ENCODE measurements around the gene BPIFB6.

BPIFB6 gene

DNA sequence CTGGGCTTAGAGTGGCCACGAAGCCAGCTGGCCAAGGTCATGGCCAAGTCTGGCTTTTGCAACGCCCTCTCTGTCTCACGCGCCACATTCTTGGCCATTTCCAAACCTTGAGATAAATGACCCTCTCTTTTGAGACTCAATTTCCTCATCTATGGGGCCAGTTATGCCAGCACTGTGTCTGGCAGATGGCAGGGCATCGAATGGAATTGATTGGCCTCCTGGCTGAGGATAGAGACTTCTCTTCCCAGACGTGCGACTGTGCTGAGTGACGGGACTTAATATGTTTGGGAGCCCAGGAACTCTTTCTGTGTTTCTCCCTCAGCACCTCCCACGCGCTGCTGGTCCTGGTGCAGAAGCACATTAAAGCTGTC lies 16.3 kb upstream of the BPIFB6 start:
- DNase-seq (ENCODE audit: extremely low spot score, insufficient read length, low read depth) (no peak), FAIRE-seq (no peak)

DNA sequence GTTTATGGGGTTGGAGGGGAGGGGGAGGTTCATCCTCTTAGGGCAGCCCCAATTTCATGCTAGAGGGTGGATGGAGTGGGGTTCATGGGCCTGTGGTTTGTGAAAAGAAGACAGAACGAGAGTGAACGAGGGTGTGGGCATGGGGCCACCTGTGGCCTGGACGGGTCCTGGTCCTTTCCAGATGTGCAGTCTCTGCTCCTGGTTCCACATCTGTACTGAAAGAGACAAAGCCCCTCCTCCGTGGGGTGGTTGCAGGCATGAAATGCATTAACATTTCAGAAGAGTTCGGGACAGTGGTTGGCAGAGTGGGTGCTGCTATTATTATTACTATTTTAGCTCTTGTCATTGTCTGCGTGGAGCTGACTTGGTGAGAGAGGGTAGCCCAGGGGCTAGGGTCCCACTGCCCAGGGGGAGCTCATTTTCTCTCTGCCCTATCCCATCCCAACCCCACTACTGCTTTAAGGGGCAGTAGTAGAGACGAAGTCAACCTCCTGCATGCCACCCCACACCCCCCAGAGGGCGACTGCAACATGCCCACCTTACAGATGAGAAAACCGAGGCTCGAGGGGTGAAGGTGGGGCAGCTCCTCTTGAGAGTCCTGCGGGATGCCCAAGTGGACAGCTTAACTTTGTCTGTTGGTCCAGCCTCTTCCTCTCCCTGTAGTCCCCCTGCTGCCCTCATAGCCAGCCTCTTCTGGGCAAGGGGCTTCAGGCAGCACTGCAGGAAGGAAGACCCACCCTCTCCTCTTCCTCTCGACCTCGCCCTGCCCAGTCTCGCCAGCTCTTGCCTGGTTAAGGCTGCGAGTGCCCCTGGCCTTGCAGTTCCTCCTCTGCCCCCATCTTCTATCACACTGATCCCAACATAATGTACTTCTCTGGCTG lies 15.5 kb upstream of the BPIFB6 start:
- DNase-seq (ENCODE audit: extremely low spot score, insufficient read length, low read depth): no peak
- FAIRE-seq: no peak

DNA sequence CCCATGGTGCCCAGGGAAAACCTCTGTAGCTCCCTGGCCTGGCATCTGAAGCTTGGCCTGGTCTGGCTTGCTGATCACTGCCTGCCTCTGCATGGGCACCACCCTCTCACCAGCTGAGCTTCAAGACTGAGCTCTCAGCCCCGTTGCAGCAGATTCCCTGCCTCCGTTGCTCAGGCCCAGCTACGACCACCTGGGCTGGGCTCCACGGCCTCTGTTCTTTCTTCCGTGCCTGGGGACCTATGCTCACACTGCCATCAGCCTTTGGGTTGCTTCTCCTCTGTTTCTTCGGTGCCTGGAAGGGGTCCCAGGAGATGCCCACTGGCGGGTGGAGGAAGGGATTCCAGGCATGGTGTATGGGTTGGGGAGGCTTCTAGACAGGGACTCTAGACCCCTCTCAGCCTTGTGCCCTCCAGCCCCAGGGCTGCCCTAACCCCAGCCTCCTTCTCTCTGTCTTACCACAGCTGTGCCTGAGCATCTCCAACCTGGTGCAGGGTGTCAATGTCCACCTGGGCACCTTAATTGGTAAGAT lies 14.8 kb upstream of the BPIFB6 start:
- DNase-seq (ENCODE audit: extremely low spot score, insufficient read length, low read depth) (no peak), FAIRE-seq (no peak)

DNA sequence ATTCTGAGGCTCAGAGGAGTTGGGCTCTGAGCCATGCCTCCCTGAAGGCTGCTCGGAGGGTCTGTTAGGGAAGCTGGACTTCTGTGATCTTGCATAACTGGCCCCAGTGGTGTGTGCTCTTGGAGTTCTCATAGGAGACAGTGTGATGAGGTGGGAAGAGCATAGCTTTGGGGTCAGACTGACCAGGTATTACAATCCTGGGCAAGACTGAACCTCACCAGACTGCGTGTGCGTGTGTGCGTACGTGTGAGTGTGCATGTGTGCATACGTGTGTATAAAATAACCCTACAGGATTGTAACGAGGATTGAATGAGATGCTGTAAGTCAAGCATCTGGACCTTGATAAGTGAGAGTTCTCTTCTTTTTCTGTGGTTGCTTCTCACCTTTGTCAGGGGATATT lies 13.9 kb upstream of the BPIFB6 start:
- DNase-seq (ENCODE audit: extremely low spot score, insufficient read length, low read depth): no peak
- no peak for FAIRE-seq

DNA sequence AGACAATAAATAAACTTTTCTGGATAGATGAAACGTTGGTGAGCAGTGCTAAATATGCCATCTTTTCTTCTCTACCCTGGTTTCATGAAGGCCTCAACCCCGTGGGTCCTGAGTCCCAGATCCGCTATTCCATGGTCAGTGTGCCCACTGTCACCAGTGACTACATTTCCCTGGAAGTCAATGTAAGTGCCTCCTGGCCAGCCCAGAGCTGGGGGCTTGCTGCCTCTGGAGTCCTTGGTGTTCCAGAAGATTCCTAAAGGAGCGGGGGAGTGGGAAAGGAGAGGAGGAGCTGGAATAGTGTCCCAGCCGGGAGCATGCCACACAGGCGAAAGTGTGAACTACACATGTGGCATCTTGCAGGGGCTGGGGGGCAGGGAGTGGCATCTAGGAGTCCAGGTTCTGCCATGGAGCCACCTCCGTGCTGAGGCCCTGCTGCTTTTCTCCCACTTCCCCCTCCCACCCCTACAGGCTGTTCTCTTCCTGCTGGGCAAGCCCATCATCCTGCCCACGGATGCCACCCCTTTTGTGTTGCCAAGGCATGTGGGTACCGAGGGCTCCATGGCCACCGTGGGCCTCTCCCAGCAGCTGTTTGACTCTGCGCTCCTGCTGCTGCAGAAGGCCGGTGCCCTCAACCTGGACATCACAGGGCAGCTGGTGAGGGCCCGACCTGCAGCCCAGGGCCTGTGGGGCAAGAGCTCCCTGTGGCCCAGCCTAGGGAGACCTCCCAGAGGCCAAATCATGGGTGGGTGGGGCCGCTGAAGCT lies 13.1 kb upstream of the BPIFB6 start:
- no peak for FAIRE-seq
- DNase-seq (ENCODE audit: extremely low spot score, insufficient read length, low read depth): no peak

DNA sequence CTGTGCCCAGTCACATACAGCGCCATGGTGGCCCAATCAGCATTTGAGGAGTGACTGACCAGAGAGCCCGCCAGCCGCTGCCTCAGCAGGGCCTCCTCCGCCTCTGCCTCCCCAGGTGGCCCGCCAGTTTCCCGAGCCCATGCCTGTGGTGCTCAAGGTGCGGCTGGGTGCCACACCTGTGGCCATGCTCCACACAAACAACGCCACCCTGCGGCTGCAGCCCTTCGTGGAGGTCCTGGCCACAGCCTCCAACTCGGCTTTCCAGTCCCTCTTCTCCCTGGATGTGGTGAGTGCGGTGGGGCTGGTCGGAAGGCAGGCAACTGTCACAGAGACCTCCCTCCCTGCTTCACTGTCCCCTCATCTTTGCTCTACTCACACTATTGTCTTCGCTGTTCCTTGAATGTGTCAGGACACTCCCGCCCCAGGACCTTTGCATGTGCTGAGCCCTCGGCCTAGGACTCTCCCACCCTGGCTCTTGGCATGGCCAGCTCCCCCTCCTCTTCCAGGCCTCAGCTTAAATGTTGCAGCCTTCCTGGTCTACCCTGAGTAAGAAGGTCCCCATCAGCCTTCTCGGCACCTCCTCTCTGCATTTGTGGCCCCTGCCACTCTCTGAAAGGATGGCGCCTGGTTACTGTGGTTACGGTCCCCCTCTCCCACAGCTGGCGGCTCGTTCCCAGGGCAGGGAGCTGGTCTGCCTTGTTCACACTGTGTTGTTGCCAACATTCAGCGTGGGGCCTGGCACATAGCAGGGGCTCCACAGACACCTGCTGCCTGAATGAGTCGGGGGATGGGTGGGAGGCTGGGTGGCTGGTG lies 11.8 kb upstream of the BPIFB6 start:
- DNase-seq (ENCODE audit: extremely low spot score, insufficient read length, low read depth) (no peak), FAIRE-seq (no peak)

DNA sequence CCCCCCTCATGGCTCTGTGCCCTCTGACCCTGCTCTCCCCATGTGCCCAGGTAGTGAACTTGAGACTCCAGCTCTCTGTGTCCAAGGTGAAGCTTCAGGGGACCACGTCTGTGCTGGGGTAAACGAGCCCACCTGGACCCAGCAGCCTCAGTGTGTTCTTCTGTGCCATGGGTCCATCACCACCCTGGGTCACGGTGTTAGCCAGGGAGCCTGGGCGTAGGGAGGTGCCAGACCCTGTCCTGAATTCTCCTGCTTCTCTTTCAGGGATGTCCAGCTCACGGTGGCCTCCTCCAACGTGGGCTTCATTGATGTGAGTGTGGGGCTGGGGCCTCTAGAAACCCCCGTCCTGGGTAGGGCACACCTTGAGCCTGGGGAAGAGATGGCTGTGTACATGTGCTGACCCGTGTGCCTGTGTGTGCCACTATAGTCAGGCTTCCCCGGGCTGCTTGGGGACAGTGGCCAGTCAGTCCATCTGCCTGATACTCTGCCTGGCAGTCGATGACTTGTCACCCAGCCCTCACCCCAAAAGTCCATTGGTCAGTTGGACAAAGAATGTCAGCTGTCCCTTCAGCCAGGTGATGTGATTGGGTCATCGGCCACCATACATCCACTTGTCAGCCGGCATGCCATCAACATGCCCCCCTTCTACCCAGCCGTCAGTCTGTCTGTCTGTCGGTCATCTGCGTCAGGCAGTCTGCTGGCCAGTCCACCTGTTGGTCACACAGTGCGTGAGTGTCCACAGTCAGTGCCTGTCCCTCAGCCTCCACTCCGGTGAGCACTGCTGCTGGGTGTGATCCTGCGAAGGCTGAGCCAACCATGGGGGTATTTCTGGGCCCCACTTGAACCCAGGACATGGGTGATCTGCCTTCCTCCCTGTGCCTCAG lies 10.9 kb upstream of the BPIFB6 start:
- DNase-seq (ENCODE audit: extremely low spot score, insufficient read length, low read depth): no peak
- no peak for FAIRE-seq

DNA sequence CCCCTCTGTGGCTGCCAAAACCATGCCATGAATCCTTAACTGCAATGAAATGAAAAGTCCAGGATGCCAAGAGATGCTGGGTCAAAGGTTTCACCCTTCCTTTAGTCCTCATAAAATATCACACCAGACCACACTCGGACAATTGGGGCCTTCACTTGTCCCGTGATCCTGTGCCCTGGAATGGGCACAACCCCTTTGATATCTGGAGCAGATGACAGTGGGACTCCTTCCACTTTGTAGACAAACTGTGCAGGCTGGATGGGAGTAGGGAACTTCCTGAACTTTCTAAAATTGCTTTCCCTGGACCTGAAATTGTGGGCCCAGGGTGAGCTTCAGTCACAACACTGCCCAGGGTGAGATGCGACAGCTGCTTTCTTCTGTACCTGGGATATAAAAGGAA lies 9.6 kb upstream of the BPIFB6 start:
- no peak for DNase-seq (ENCODE audit: extremely low spot score, insufficient read length, low read depth)
- FAIRE-seq: no peak

DNA sequence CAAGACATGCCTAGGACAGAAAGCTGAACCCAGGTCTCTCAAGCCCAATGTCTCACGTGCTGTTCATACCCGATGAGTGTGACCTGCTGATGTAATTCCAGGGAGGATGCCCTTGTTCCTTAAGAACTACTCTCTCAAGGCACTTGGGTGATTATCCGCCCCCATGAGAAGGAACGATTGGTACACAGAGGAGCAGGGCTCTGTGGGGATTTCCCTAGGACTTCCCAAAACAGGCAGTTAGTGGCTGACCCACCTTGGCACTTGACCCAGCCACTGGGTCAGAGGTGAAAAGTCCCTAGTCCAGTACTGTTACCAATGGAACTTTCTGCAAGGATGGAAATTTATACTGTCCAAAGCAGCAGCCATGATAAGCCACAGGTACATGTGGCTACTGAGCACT lies 9.2 kb upstream of the BPIFB6 start:
- FAIRE-seq (no peak), DNase-seq (ENCODE audit: extremely low spot score, insufficient read length, low read depth) (no peak)

DNA sequence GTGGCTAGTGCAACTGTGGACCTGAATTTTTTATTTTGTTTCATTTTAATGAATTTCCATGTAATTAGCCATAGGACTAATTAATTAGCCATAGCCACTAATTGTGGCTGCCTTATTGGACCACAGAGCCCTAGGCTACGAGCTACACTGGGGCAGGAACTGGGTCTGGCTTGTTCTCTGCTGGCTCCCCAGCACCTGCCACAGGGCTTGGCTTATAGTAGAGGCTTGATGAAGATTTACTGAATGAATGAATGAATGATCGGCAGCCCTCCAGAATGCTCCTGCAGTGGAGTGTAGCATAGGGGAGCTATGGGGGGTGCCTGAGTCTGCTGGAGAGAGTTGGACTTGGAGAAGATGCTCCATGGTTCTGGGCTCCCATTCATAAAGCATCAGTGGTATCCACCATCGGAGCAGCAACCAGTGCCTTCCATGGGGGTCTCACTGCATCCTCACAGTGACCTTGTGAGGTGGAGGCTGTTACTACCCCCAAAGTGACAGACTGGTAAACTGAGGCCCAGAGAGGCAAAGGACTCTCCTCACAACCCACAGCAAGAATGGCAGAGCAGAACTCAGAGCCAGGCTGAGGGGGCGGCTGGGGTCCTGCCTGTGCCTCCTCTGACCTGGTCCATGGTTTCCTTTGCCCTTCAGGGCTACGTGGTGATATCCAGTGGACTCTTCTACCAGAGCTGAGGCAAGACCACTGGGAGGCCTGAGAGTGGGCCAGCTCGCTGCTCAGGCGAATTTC lies 8.6 kb upstream of the BPIFB6 start:
- FAIRE-seq (no peak), DNase-seq (ENCODE audit: extremely low spot score, insufficient read length, low read depth) (no peak)

DNA sequence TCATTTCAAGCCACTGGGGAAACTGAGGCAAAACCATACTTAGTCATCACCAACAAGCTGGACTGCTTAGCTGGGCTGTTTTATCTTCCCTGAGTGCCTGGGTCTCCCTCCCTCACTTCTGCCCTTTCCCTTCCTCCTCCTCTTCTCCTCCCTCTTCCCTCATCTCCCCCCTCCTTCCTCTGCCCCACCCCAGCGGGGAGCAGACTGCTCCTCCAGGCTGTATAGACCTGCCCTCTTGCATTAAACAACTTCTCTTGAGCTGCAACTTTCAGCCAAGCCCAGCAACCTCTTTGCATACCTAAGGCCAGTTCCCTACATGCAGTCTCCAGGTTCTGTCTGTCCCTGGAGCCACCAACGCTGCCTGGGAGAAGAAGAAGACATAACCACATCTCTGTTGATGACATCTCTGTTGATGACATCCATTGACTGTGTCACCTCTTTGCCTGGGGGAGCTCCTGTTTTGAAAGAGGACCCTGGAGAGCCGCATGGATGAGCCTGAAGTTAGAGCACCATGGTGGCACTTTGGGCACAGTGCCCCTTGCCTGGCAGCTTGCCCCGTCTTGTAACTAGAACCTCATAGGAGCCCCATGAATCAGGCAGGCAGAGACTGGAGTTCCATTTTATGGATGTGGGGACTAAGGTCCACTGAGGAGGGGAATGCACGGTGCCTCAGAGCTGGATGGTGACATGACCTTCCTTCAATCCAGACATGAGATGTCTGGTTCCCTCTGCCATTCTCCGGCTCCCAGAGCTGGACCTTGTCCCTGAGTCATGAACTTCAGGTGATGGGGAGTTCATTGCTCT lies 7.8 kb upstream of the BPIFB6 start:
- FAIRE-seq (no peak), DNase-seq (ENCODE audit: extremely low spot score, insufficient read length, low read depth) (no peak)

DNA sequence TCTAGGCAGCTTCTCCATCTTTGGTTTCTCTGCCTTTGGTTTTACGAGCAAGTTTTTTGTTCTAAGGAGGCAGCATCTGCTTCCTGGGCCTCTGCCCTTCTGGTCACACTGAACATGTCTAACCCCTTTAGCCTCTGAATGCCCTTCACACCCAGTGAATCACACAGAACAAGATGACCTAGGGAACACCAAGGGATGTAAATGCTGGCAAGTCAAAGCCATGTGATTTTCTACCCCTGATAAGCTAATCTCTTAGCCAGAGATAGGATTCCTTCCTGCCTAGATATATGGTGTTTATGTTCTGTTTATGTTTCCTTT lies 7.2 kb upstream of the BPIFB6 start:
- no peak for FAIRE-seq

DNA sequence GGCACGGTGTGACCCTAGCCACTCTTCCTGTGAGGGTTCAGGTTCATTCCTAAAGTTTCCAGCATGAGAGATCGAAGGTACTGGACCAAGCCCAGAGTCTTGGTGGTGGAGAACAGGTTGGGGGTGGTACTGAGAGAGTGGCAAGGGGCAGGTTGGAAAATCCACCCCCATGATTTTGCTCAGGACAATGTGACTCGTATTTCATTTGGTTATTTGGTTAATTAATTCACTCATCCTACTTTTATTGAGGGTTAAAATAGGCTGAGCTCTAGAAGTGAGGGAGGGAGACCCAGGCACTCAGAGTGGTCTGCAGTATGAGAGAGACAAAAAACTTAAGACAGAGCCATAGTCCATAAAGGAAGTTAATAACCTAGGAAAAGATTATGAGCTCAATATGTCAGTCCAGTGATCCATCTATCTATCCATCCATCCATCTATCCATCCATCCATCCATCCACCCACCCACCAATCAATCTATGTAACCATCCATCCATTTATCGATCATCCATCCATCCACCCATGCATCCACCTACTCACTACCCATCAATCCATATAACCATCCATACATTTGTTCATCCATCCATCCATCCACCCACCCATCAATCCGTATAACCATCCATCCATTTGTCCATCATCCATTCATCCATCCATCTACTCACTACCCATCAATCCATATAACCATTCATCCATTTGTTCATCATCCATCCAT lies 6.7 kb upstream of the BPIFB6 start:
- FAIRE-seq: no peak
- DNase-seq (ENCODE audit: extremely low spot score, insufficient read length, low read depth): no peak

More for the DNA sequence above, 7.2 kb upstream of the BPIFB6 start:
- no peak for DNase-seq (ENCODE audit: extremely low spot score, insufficient read length, low read depth)

DNA sequence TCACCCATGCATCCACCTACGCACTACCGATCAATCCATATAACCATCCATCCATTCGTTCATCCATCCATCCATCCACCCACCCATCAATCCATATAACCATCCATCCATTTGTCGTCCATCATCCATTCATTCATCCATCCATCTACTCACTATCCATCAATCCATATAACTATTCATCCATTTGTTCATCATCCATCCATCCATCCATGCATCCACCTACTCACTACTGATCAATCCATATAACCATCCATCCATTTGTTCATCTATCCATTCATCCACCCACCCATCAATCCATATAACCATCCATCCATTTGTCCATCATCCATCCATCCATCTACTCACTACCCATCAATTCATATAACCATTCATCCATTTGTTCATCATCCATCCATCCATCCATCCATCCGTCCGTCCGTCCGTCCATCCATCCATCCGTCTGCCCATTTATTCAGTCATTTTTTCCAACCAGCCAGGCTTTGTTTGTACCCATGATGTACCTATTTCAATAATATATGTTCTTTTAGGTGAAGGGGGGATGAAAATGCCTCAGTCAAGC lies 6.1 kb upstream of the BPIFB6 start:
- FAIRE-seq (no peak), DNase-seq (ENCODE audit: extremely low spot score, insufficient read length, low read depth) (no peak)

DNA sequence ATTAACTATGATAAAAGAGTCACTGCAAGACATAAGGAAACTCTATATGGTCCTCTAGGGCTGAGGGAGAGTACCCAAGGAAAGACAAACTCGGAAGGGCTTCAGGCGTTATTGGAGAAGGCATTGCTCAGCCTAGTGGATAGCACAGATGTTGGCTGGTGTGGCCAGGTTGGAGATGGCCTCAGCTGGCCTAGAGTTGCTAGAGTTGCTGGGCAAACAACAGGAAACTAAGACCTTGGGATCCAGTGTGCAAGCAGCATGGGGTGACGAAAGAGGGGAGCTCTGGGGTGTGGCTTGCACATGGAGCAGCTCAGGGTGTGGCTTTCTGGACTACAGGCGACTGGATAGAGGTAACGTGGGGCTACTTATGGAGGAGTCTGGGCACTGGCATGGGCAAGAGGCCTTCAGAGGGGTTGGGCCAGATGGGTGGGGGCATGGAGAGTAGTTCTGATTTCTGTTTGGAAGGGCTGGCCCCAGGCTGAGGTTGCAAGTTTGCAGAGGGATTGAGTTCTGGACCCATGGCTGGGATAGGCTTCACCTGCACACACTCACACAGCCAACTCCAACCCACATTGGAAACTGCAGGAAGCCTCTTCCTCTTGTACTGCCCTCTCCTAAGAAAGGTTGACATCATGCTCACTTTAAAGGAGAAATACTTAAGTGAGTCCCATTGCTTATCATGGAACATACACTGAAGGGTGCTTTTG lies 5.2 kb upstream of the BPIFB6 start:
- DNase-seq (ENCODE audit: extremely low spot score, insufficient read length, low read depth): no peak
- FAIRE-seq: no peak

All from GM18507 (cell line).